NT2/D1 (cell line): ENCODE results near the gene SPATA20.

Experiments used
- DNase-seq: peaks from one replicate; pipeline ENCODE4 v3.0.0-alpha.2; 2011; ENCODE audit warnings: low read depth, low spot score
- H3K27me3 ChIP-seq: 2 replicates; pipeline ENCODE4 v1.6.0; 2011; ENCODE audit warnings: mild to moderate bottlenecking; ENCODE audit not compliant: insufficient read length, insufficient read depth
- H3K36me3 ChIP-seq: 2 replicates; pipeline ENCODE4 v1.6.1; 2011; ENCODE audit warnings: mild to moderate bottlenecking, low read length, mixed read lengths; ENCODE audit not compliant: insufficient read depth, insufficient read length
- H3K4me1 ChIP-seq: 2 replicates; pipeline ENCODE4 v1.5.1; 2011; ENCODE audit not compliant: insufficient read depth, insufficient read length
- H3K4me3 ChIP-seq: 2 replicates; pipeline ENCODE4 v1.5.1; 2011; ENCODE audit warnings: low read depth; ENCODE audit not compliant: insufficient read length
- H3K9ac ChIP-seq: 2 replicates; pipeline ENCODE4 v1.6.0; 2011; ENCODE audit warnings: low read depth; ENCODE audit not compliant: insufficient read length
- H3K9me3 ChIP-seq: 2 replicates; pipeline ENCODE4 v1.5.1; 2011; ENCODE audit warnings: mild to moderate bottlenecking, low read length; ENCODE audit not compliant: insufficient read depth
- SUZ12 ChIP-seq: IDR thresholded peaks from 2 replicates; pipeline ENCODE4 v1.6.1; 2011; ENCODE audit not compliant: insufficient read length, insufficient read depth; ENCODE audit errors: extremely low read depth
- YY1 ChIP-seq: IDR thresholded peaks from 2 replicates; pipeline ENCODE4 v1.6.1; 2011; ENCODE audit not compliant: insufficient read length, insufficient read depth
- ZNF274 ChIP-seq: IDR thresholded peaks from 2 replicates; pipeline ENCODE4 v1.6.1; 2011; ENCODE audit warnings: mild to moderate bottlenecking, low read depth, low read length

SPATA20 gene

GRCh38 chr17:50541716-50542688 is 5.0 kb upstream of the SPATA20 start:
- Histone ChIP-seq H3K4me1 (peaks cover 31% of the 10 kb centered on the region), H3K4me3 (peak overlapping the region; percentile 63), H3K36me3 (no peaks in the 10 kb centered on the region), H3K27me3 (peaks cover 31% of the 10 kb centered on the region), H3K9me3 (no peaks in the 10 kb centered on the region), H3K9ac (peak overlapping the region; percentile 86)
- TF ChIP-seq ZNF274, result no peak
- no peak for TF ChIP-seq SUZ12
- TF ChIP-seq YY1, result no peak
- DNase-seq, result no peak

GRCh38 chr17:50542795-50543774 is 3.9 kb upstream of the SPATA20 start:
- no peak for DNase-seq
- Histone ChIP-seq H3K4me1 (peaks cover 36% of the 10 kb centered on the region), H3K9ac (no peak overlapping the region), H3K36me3 (no peaks in the 10 kb centered on the region), H3K9me3 (no peaks in the 10 kb centered on the region), H3K27me3 (peaks cover 31% of the 10 kb centered on the region), H3K4me3 (no peak overlapping the region)
- TF ChIP-seq ZNF274 (no peak), SUZ12 (no peak), YY1 (no peak)

- no peaks in the 10 kb centered on the region for H3K9me3 ChIP-seq
- H3K4me1 ChIP-seq, result peaks cover 27% of the 10 kb centered on the region
- H3K36me3 ChIP-seq, result peaks cover 5% of the 10 kb centered on the region
- no peak for TF ChIP-seq ZNF274
- no peak for TF ChIP-seq YY1
- no peak for TF ChIP-seq SUZ12
- peaks cover 31% of the 10 kb centered on the region for H3K27me3 ChIP-seq
- no peak overlapping the region for H3K4me3 ChIP-seq
- DNase-seq, result no peak
- no peak overlapping the region for H3K9ac ChIP-seq
These were observed 2.5 kb upstream of the SPATA20 start for GRCh38 chr17:50544516-50544915.

GRCh38 chr17:50545311-50545710 is 1.7 kb upstream of the SPATA20 start:
- no peak for DNase-seq
- H3K36me3 ChIP-seq, result peaks cover 9% of the 10 kb centered on the region
- no peak for TF ChIP-seq SUZ12
- TF ChIP-seq YY1, result no peak
- TF ChIP-seq ZNF274, result no peak

GRCh38 chr17:50546701-50547034 is 306 bp upstream of the SPATA20 start:
- H3K9ac ChIP-seq, result peak overlapping the region; percentile 90
- H3K4me1 ChIP-seq, result peaks cover 22% of the 10 kb centered on the region
- peaks cover 17% of the 10 kb centered on the region for H3K36me3 ChIP-seq
- H3K27me3 ChIP-seq, result peaks cover 20% of the 10 kb centered on the region
- TF ChIP-seq YY1 (no peak), SUZ12 (no peak), ZNF274 (no peak)
- no peak for DNase-seq
- peak overlapping the region; percentile 63 for H3K4me3 ChIP-seq
- H3K9me3 ChIP-seq, result no peaks in the 10 kb centered on the region

More at GRCh38 chr17:50545311-50545710, 1.7 kb upstream of the SPATA20 start:
- Histone ChIP-seq H3K4me3 (no peak overlapping the region), H3K4me1 (peaks cover 24% of the 10 kb centered on the region), H3K27me3 (peaks cover 31% of the 10 kb centered on the region), H3K9ac (no peak overlapping the region), H3K9me3 (no peaks in the 10 kb centered on the region)

- H3K9ac ChIP-seq, result peak overlapping the region; percentile 90
These were observed 736 bp downstream of the SPATA20 start for GRCh38 chr17:50547736-50548083.

More at GRCh38 chr17:50547736-50548083, 736 bp downstream of the SPATA20 start:
- Histone ChIP-seq H3K36me3 (peaks cover 19% of the 10 kb centered on the region), H3K9me3 (no peaks in the 10 kb centered on the region), H3K27me3 (peaks cover 12% of the 10 kb centered on the region), H3K4me3 (peak overlapping the region; percentile 63), H3K4me1 (peaks cover 21% of the 10 kb centered on the region)
- TF ChIP-seq SUZ12 (no peak), YY1 (no peak), ZNF274 (no peak)
- no peak for DNase-seq
